GM12892 (cell line): ENCODE measurements around the gene POLR3A.

Experiments used
- DNase-seq: peaks from one replicate; pipeline ENCODE4 v3.0.0; 2011; ENCODE audit not compliant: insufficient read length
- FAIRE-seq: peaks from 2 replicates; lab custom pipeline; 2011; peaks lifted over from hg19 to GRCh38; lab: Jason Lieb, UNC
- POLR2A ChIP-seq: IDR thresholded peaks from 2 replicates; pipeline ENCODE4 v1.6.1; 2011; ENCODE audit warnings: low read depth, low read length, control low read depth
- POLR2AphosphoS5 ChIP-seq: IDR thresholded peaks from 2 replicates; pipeline ENCODE4 v1.6.1; 2011; ENCODE audit warnings: low read depth, low read length, control low read depth
- TAF1 ChIP-seq: IDR thresholded peaks from 2 replicates; pipeline ENCODE4 v1.6.1; 2011; ENCODE audit warnings: low read depth, mild to moderate bottlenecking, control low read depth, low read length, borderline replicate concordance

The POLR3A gene

GRCh38 chr10:77983384-77984341, 45.7 kb downstream of the POLR3A start:
- TF ChIP-seq POLR2AphosphoS5, result no peak
- TF ChIP-seq POLR2A, result no peak
- TF ChIP-seq TAF1, result no peak
- DNase-seq (no peak), FAIRE-seq (no peak)

GRCh38 chr10:77981281-77981680, 48.0 kb downstream of the POLR3A start:
- DNase-seq (no peak), FAIRE-seq (no peak)
- TF ChIP-seq POLR2AphosphoS5, result no peak
- TF ChIP-seq TAF1, result no peak
- TF ChIP-seq POLR2A, result no peak

GRCh38 chr10:77979221-77979620, 50.1 kb downstream of the POLR3A start:
- TF ChIP-seq TAF1 (no peak), POLR2A (no peak), POLR2AphosphoS5 (no peak)
- FAIRE-seq (no peak), DNase-seq (no peak)

DNA sequence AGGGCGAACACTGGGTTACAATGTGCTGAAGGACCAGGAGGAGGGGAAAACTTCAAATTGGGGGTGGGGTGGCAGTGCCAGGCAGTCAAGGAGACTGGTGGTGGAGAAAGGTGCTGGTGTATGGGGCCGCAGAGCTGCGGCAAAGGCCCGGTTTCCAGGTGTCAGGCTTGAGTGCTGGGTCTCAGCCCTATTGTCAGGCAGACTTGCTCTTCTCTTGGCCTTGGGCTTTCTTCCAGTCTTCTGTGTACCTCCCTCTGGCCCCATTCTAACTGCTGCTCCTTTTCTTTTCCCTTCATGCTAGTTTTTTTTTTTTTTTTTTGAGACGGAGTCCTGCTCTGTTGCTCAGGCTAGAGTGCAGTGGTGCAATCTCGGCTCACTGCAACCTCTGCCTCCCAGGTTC, 51.0 kb downstream of the POLR3A start:
- no peak for TF ChIP-seq POLR2AphosphoS5
- TF ChIP-seq TAF1, result no peak
- no peak for TF ChIP-seq POLR2A
- DNase-seq, result no peak
- FAIRE-seq, result no peak

GRCh38 chr10:77977934-77978333, 51.4 kb downstream of the POLR3A start:
- FAIRE-seq (no peak), DNase-seq (no peak)
- no peak for TF ChIP-seq TAF1
- no peak for TF ChIP-seq POLR2AphosphoS5
- TF ChIP-seq POLR2A, result no peak

- no peak for FAIRE-seq
- DNase-seq, result no peak
- TF ChIP-seq POLR2AphosphoS5 (no peak), POLR2A (no peak), TAF1 (no peak)
Observed at GRCh38 chr10:77977016-77977415, 52.3 kb downstream of the POLR3A start.

- FAIRE-seq (no peak), DNase-seq (no peak)
- no peak for TF ChIP-seq POLR2A
Observed at GRCh38 chr10:77975086-77975666, 54.1 kb downstream of the POLR3A start.

DNA sequence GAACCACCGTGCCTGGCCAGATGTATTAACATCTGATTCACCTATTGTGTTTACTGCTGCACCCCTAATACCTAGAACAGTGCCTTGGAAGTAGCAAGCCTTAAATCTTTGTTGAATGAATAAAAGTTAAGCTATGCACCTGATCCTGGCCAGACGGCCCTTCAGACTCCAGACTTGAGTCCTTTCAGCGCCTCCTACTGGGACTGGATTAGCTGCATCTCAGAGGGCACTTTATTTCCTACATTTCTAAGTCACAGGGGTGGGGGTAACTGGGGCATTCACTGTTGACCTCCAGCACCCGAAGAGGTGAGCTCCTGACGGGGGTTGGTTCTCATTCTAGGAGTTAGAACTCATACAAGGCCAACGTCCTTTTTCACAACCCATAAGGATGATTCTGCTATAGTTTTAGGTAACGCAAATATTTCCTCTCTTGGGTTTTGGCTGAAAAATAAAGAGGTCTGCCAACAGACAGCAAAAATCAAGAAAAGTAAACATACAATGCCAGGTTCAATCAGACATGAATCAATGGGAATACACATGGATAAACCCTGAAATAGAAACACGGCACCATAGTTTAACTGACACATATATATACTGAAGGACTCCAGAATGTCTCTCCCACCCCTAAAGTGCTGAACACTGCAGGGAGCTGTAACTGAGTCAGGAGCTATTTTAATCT, 54.8 kb downstream of the POLR3A start:
- DNase-seq, result no peak
- FAIRE-seq, result no peak
- no peak for TF ChIP-seq POLR2AphosphoS5
- no peak for TF ChIP-seq POLR2A
- TF ChIP-seq TAF1, result no peak

DNA sequence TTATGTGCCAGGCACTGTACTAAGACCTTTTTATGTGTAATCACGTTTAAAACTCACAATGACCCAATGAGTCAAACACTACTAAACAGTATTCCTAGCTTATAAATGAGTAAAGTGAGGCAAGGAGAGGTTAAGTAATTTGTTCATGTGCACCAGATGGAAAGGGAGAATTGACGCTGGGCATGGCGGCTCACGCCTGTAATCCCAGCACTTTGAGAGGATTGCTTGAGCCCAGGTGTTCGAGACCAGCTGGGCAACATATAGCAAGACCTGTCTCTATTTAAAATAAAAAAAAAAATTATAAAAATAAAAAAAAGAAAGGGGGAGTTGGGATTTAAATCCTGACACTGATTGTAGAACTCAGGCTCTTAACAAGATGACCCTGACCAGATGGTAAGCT, 56.0 kb downstream of the POLR3A start:
- TF ChIP-seq POLR2A (no peak), POLR2AphosphoS5 (no peak), TAF1 (no peak)
- FAIRE-seq, result no peak
- no peak for DNase-seq

DNA sequence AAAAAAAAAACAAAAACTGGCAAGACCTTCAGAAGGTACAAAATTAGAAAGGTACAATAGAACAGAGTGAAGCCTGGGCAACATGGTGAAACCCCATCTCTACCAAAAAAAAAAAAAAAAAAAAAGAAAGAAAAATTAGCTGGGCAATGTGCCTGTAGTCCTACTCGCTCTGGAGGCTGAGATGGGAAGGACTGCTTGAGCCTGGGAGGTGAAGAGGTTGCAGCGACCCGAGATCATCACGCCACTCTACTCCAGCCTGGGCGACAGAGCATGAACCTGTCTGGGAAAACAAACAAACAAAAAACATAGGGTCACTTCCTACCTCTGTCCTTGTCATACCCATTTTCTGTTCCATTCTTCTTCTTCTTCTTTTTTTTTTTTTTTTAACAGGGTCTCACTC, 57.2 kb downstream of the POLR3A start:
- TF ChIP-seq POLR2AphosphoS5, result no peak
- TF ChIP-seq TAF1, result no peak
- TF ChIP-seq POLR2A, result no peak
- DNase-seq (no peak), FAIRE-seq (no peak)

- no peak for FAIRE-seq
- no peak for DNase-seq
- TF ChIP-seq POLR2A, result no peak
- TF ChIP-seq POLR2AphosphoS5, result no peak
- TF ChIP-seq TAF1, result no peak
Observed at GRCh38 chr10:77971804-77972144, 57.5 kb downstream of the POLR3A start.
